ENCODE measurements around the gene SLC45A2. TPM values are rescaled to one million over a fixed set of nuclear protein-coding genes. Genes with fewer than 3 reads are reported as not detected.
A peak's percentile ranks its signal among the peaks of the same experiment; 100 is the strongest.
"Not testable (repeated sequence)": the region's sequence is repeated elsewhere in the genome, so short reads cannot be mapped to it uniquely, and the experiment has no call there.

SLC45A2 gene
- total RNA-seq, 1 donor from 2014 or later = 0.52 TPM

- not testable (repeated sequence) for H3K9ac ChIP-seq (ENCODE audit: low read depth in 1 of 3, low read length in 3 of 3); H3K4me3 ChIP-seq (ENCODE audit: low read length in 3 of 3); H3K36me3 ChIP-seq (ENCODE audit: control insufficient read depth in 3 of 3, insufficient read depth in 3 of 3, low read length in 3 of 3); H3K9me3 ChIP-seq (ENCODE audit: control insufficient read depth in 3 of 3, low read length in 3 of 3); H3K27ac ChIP-seq (ENCODE audit: low read depth, low read length); H3K27me3 ChIP-seq (ENCODE audit: control insufficient read depth in 3 of 3, insufficient read depth in 3 of 3, low read length in 3 of 3); H3K4me1 ChIP-seq (ENCODE audit: control insufficient read depth in 3 of 3, insufficient read depth in 3 of 3, low read length in 3 of 3)
Observed at GRCh38 chr5:33952175-33952574, 32.3 kb downstream of the SLC45A2 start.

- no peak overlapping the region for H3K4me3 ChIP-seq (ENCODE audit: low read length in 3 of 3)
- no peak overlapping the region for H3K27ac ChIP-seq (ENCODE audit: low read depth, low read length)
- no peak overlapping the region for H3K9ac ChIP-seq (ENCODE audit: low read depth in 1 of 3, low read length in 3 of 3)
- H3K36me3 ChIP-seq (ENCODE audit: control insufficient read depth in 3 of 3, insufficient read depth in 3 of 3, low read length in 3 of 3) = no peaks in the 10 kb centered on the region
- H3K27me3 ChIP-seq (ENCODE audit: control insufficient read depth in 3 of 3, insufficient read depth in 3 of 3, low read length in 3 of 3) = peaks cover 7 to 20% (median 9%) of the 10 kb centered on the region in 3 donors
- H3K9me3 ChIP-seq (ENCODE audit: control insufficient read depth in 3 of 3, low read length in 3 of 3) = no peaks in the 10 kb centered on the region
- H3K4me1 ChIP-seq (ENCODE audit: control insufficient read depth in 3 of 3, insufficient read depth in 3 of 3, low read length in 3 of 3) = no peaks in the 10 kb centered on the region
Observed at GRCh38 chr5:33944543-33945132, 39.9 kb downstream of the SLC45A2 start.

GRCh38 chr5:33941090-33941489 lies 43.4 kb downstream of the SLC45A2 start:
- Histone ChIP-seq H3K9ac (ENCODE audit: low read depth in 1 of 3, low read length in 3 of 3) (no peak overlapping the region), H3K9me3 (ENCODE audit: control insufficient read depth in 3 of 3, low read length in 3 of 3) (no peaks in the 10 kb centered on the region), H3K27me3 (ENCODE audit: control insufficient read depth in 3 of 3, insufficient read depth in 3 of 3, low read length in 3 of 3) (peaks cover 36 to 49% (median 38%) of the 10 kb centered on the region in 3 donors), H3K4me3 (ENCODE audit: low read length in 3 of 3) (no peak overlapping the region), H3K36me3 (ENCODE audit: control insufficient read depth in 3 of 3, insufficient read depth in 3 of 3, low read length in 3 of 3) (no peaks in the 10 kb centered on the region), H3K4me1 (ENCODE audit: control insufficient read depth in 3 of 3, insufficient read depth in 3 of 3, low read length in 3 of 3) (peaks cover 9 to 11% (median 11%) of the 10 kb centered on the region in 3 donors), H3K27ac (ENCODE audit: low read depth, low read length) (no peak overlapping the region)

GRCh38 chr5:33939556-33940262 lies 44.8 kb downstream of the SLC45A2 start:
- Histone ChIP-seq H3K4me3 (ENCODE audit: low read length in 3 of 3) (no peak overlapping the region), H3K36me3 (ENCODE audit: control insufficient read depth in 3 of 3, insufficient read depth in 3 of 3, low read length in 3 of 3) (no peaks in the 10 kb centered on the region), H3K27ac (ENCODE audit: low read depth, low read length) (no peak overlapping the region), H3K27me3 (ENCODE audit: control insufficient read depth in 3 of 3, insufficient read depth in 3 of 3, low read length in 3 of 3) (peaks cover 38 to 56% (median 43%) of the 10 kb centered on the region in 3 donors), H3K4me1 (ENCODE audit: control insufficient read depth in 3 of 3, insufficient read depth in 3 of 3, low read length in 3 of 3) (peaks cover 11 to 18% (median 13%) of the 10 kb centered on the region in 3 donors), H3K9me3 (ENCODE audit: control insufficient read depth in 3 of 3, low read length in 3 of 3) (no peaks in the 10 kb centered on the region), H3K9ac (ENCODE audit: low read depth in 1 of 3, low read length in 3 of 3) (no peak overlapping the region)

- Histone ChIP-seq H3K4me3 (ENCODE audit: low read length in 3 of 3) (no peak overlapping the region), H3K27ac (ENCODE audit: low read depth, low read length) (no peak overlapping the region), H3K27me3 (ENCODE audit: control insufficient read depth in 3 of 3, insufficient read depth in 3 of 3, low read length in 3 of 3) (peaks cover 40 to 56% (median 43%) of the 10 kb centered on the region in 3 donors), H3K36me3 (ENCODE audit: control insufficient read depth in 3 of 3, insufficient read depth in 3 of 3, low read length in 3 of 3) (no peaks in the 10 kb centered on the region), H3K9me3 (ENCODE audit: control insufficient read depth in 3 of 3, low read length in 3 of 3) (no peaks in the 10 kb centered on the region), H3K9ac (ENCODE audit: low read depth in 1 of 3, low read length in 3 of 3) (no peak overlapping the region), H3K4me1 (ENCODE audit: control insufficient read depth in 3 of 3, insufficient read depth in 3 of 3, low read length in 3 of 3) (peaks cover 11 to 18% (median 13%) of the 10 kb centered on the region in 3 donors)
Observed at GRCh38 chr5:33938881-33939280, 45.6 kb downstream of the SLC45A2 start.

GRCh38 chr5:33938507-33938796 lies 46.0 kb downstream of the SLC45A2 start:
- no peak overlapping the region for H3K4me3 ChIP-seq (ENCODE audit: low read length in 3 of 3)
- H3K27me3 ChIP-seq (ENCODE audit: control insufficient read depth in 3 of 3, insufficient read depth in 3 of 3, low read length in 3 of 3) = peaks cover 40 to 56% (median 43%) of the 10 kb centered on the region in 3 donors
- no peak overlapping the region for H3K27ac ChIP-seq (ENCODE audit: low read depth, low read length)
- H3K9me3 ChIP-seq (ENCODE audit: control insufficient read depth in 3 of 3, low read length in 3 of 3) = no peaks in the 10 kb centered on the region
- H3K36me3 ChIP-seq (ENCODE audit: control insufficient read depth in 3 of 3, insufficient read depth in 3 of 3, low read length in 3 of 3) = no peaks in the 10 kb centered on the region
- H3K4me1 ChIP-seq (ENCODE audit: control insufficient read depth in 3 of 3, insufficient read depth in 3 of 3, low read length in 3 of 3) = peaks cover 11 to 18% (median 13%) of the 10 kb centered on the region in 3 donors
- no peak overlapping the region for H3K9ac ChIP-seq (ENCODE audit: low read depth in 1 of 3, low read length in 3 of 3)

GRCh38 chr5:33937707-33938506 lies 46.6 kb downstream of the SLC45A2 start:
- H3K4me3 ChIP-seq (ENCODE audit: low read length in 3 of 3) = no peak overlapping the region
- no peak overlapping the region for H3K27ac ChIP-seq (ENCODE audit: low read depth, low read length)
- H3K36me3 ChIP-seq (ENCODE audit: control insufficient read depth in 3 of 3, insufficient read depth in 3 of 3, low read length in 3 of 3) = no peaks in the 10 kb centered on the region
- H3K9ac ChIP-seq (ENCODE audit: low read depth in 1 of 3, low read length in 3 of 3) = no peak overlapping the region
- peaks cover 40 to 56% (median 43%) of the 10 kb centered on the region in 3 donors for H3K27me3 ChIP-seq (ENCODE audit: control insufficient read depth in 3 of 3, insufficient read depth in 3 of 3, low read length in 3 of 3)
- no peaks in the 10 kb centered on the region for H3K9me3 ChIP-seq (ENCODE audit: control insufficient read depth in 3 of 3, low read length in 3 of 3)
- H3K4me1 ChIP-seq (ENCODE audit: control insufficient read depth in 3 of 3, insufficient read depth in 3 of 3, low read length in 3 of 3) = peaks cover 11 to 18% (median 13%) of the 10 kb centered on the region in 3 donors

GRCh38 chr5:33937017-33937706 lies 47.3 kb downstream of the SLC45A2 start:
- Histone ChIP-seq H3K36me3 (ENCODE audit: control insufficient read depth in 3 of 3, insufficient read depth in 3 of 3, low read length in 3 of 3) (no peaks in the 10 kb centered on the region), H3K9me3 (ENCODE audit: control insufficient read depth in 3 of 3, low read length in 3 of 3) (no peaks in the 10 kb centered on the region), H3K27ac (ENCODE audit: low read depth, low read length) (no peak overlapping the region), H3K27me3 (ENCODE audit: control insufficient read depth in 3 of 3, insufficient read depth in 3 of 3, low read length in 3 of 3) (peaks cover 35 to 50% (median 43%) of the 10 kb centered on the region in 3 donors), H3K4me3 (ENCODE audit: low read length in 3 of 3) (peak overlapping the region; percentile 35 to 62 (median 57)), H3K4me1 (ENCODE audit: control insufficient read depth in 3 of 3, insufficient read depth in 3 of 3, low read length in 3 of 3) (peaks cover 11 to 18% (median 13%) of the 10 kb centered on the region in 3 donors), H3K9ac (ENCODE audit: low read depth in 1 of 3, low read length in 3 of 3) (no peak overlapping the region)

GRCh38 chr5:33936381-33937016 lies 48.0 kb downstream of the SLC45A2 start, which contains the start of gene RXFP3:
Gene RXFP3, plus strand, starts transcription at chr5:33936386. Its CDS starts 355 bp downstream, at chr5:33936741.
- no peak within 1 kb of the TSS for H3K27ac ChIP-seq (ENCODE audit: low read depth, low read length)
- peak within 1 kb of the TSS in 1 of 3 donors; percentile 23 for H3K9ac ChIP-seq (ENCODE audit: low read depth in 1 of 3, low read length in 3 of 3)
- H3K4me3 ChIP-seq (ENCODE audit: low read length in 3 of 3) = peak within 1 kb of the TSS; percentile 52 to 62 (median 57)
- peaks cover 11 to 18% (median 13%) of the 10 kb centered on the region in 3 donors for H3K4me1 ChIP-seq (ENCODE audit: control insufficient read depth in 3 of 3, insufficient read depth in 3 of 3, low read length in 3 of 3)
- peaks cover 35 to 49% (median 39%) of the 10 kb centered on the region in 3 donors for H3K27me3 ChIP-seq (ENCODE audit: control insufficient read depth in 3 of 3, insufficient read depth in 3 of 3, low read length in 3 of 3)
- no peaks in the 10 kb centered on the region for H3K9me3 ChIP-seq (ENCODE audit: control insufficient read depth in 3 of 3, low read length in 3 of 3)
- H3K36me3 ChIP-seq (ENCODE audit: control insufficient read depth in 3 of 3, insufficient read depth in 3 of 3, low read length in 3 of 3) = no peaks in the 10 kb centered on the region

Measured in skeletal muscle tissue (tissue), 4 donors.